GM18907 (cell line): ENCODE data around the gene WHAMM.
"Not testable (repeated sequence)": the region's sequence is repeated elsewhere in the genome, so short reads cannot be mapped to it uniquely, and the experiment has no call there.

ENCODE experiments used
- ATAC-seq: cut with Tn5 transposase; IDR thresholded peaks from one replicate; pipeline ENCODE4 v1.9.1; 2021; ENCODE audit warnings: mild to moderate bottlenecking, moderate library complexity; ENCODE audit not compliant: unreplicated experiment

Gene WHAMM

DNA sequence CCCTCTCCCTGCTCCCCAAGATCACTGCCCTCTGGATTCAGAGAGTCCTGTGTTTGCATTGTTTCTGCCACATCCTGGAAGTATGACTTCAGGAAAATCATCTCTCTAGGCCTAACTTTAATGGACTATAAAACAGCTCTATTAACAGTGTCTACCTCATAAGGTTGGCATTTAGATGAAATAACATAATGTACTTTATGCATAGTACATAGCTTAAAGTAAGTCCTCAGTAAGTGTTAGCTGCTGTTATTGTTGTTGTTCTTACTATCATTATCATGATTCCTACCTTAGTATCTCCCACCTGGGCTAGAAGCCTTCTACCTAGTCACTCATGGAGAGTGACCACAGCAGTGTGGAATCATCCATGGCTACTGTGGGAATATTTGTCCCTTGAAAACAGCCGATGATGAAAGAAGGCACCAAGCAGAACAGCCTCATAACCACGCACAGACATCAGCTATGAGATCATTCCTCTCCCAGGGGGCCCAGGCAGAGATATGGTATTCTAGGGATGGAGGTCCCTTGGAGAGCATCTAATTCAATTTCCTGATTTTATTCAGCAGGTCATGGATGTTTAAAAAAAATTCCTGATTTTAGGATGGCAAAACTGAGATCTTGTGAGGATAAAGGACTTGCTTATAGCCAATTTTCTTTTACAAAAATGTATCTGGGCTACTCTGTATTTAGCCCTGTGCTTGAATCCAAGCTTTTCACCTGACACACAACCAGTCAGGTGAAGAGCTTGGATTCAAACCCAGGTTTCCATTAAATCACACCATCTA is 5.4 kb upstream of the WHAMM start:
- ATAC-seq: no peak

DNA sequence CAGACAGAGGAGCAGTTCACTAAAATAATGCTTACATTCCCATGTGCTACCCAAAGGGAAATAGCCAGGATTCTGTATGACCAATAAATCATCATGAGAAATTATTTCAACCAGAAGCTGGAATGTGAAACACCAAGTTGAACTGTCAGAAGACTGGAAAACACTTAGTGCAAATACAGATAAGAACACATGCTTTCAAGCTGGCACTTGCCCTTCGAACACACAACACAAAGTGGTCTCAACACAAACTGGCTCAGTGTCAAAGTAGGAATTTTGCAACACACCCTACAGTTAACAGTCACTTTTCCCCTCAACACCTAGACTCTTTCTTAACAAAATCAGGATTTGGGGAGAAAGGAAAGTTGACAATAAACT is 4.9 kb upstream of the WHAMM start:
- ATAC-seq: no peak

DNA sequence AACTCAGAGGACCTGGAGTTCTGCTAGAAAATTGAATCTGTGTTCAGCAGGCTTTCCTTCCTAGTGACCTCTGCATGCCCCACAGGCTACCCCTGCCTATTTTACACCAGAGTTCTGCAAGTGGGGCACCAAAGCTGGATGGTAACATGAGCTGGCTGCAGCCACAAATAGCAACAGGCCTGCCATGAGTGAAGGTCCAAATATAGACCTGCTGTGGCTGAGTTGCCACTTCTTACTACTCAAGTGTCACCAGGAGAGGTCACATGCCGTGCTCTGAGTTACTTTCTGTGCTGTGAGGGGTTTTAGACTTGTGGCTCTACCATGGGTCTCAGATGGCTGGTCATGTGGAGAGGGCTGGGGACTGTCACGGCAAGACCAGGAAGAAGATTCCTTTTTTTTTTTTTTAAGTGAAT is 3.4 kb upstream of the WHAMM start, which contains the start of gene FSD2:
Gene FSD2 (minus strand): TSS at position 76 of the 413 bp plus-strand sequence. CDS start 18,679 bp downstream, outside the sequence.
- peak; percentile 65 for ATAC-seq

DNA sequence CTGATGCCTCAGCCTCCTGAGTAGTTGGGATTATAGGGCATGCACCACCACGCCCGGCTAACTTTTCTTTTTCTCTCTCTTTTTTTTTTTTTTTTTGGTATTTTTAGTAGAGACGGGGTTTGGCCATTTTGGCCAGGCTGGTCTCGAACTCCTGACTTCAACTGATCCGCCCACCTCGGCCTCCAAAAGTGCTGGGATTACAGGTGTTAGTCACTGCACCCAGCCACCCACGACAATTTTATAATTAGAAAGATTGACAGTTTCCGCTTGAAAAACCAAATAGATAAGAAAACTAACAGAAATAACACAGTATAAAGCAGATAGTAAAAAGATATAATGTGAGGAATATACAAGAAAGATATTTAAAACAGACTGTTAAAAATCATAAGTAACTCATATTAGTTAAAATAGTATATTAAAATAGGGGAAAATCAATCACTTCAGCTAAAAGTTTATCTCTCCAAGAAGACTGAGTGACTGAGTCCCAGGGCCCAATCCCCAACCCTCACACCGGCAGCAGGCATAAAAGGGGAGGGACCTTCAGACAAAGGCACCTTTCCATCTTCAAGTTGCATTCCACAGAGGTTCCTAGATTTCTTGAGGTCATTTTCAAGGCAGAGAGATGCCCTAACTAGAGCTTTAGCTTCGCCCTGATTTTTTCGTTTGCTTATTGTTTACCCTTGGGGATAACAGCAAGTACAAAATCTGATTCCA is 1.4 kb upstream of the WHAMM start:
- ATAC-seq: no peak

DNA sequence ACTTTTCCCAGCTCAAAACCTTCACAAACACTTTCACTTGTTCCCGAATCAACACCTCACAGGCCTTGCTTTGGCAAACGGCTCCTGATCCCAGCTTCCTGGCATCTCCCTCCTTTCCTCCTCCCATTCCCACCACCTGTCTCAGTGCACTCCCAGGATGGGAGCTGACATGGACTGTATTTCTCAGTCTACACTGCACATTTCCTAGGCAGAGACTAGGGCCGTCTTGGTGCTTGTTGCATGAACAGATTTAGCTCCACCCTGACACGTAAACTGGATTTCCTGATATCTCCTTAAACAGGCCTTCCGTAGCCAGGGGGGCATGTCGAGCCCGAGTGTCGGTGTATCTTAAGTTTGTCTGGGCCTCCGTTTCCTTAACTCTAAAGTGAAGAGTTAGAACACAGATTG is 790 bp upstream of the WHAMM start:
- no peak for ATAC-seq

DNA sequence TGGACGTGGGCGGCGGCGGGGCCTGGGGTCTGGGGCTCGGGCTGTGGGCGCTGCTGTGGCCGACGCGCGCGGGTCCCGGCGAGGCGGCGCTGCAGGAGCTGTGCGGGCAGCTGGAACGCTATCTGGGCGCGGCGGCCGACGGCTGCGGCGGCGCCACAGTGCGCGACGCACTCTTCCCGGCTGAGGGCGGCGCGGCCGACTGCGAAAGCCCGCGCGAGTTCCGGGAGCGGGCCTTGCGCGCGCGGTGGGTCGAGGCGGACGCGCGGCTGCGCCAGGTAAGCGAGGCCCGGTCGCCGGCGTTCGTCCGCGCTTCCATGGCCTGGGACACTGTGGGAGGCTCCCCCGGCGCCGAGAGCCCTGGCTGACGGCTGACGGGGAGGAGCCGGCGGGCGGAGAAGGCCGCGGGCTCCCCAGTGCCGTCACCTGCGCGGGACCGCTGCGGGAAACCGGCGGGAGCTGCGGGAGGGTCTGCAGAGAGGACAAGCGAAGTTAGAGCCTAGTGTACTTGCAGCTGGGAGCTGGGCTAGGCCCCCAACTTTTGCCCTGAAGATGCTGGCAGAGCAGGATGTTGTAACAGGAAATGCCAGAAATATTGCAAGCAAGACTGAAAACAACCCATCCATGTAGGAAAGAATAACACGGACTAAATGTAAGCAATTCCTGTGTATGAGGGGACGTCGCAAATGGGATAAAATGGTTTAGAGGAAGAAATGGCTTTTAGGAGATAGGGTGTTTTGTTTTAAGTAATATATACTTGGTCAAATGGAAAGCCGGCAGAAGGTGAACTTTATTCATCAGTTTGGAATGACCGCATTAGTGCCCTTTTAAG is 847 bp downstream of the WHAMM start:
- peak; percentile 14 for ATAC-seq

- no peak for ATAC-seq
Observed at GRCh38 chr15:82810890-82811426, 1.5 kb downstream of the WHAMM start.

DNA sequence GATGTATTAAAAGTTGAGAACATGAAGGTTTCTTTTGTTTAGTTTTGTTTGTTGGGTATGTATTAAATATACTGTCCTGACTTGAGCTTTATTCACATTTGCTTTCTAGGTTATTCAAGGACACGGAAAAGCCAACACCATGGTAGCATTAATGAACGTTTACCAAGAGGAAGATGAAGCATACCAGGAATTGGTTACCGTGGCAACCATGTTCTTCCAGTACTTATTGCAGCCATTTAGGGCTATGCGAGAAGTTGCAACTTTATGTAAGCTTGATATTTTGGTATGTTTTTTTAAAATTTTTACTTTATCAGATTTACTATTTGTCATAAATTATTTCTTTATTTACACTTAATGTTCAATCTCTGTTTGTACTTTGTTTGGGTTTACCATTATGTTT is 3.6 kb downstream of the WHAMM start:
- no peak for ATAC-seq

DNA sequence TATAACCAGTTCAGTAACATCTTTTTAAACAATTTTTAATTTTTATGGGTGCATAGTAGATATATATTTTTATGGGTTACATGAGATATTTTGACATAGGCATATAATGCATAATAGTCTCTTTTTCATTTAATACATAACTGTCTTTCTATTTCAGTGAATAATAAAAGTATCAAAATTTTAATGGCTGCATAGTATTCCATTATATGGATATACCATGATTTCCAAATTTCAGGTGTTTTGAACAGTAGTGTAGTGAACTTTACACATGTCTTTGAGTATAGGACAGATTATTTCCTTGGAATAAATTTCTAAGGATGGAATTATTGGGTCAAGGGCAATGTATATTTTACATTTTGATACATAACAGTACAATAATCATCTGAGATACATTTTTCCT is 10.7 kb downstream of the WHAMM start:
- ATAC-seq: no peak

DNA sequence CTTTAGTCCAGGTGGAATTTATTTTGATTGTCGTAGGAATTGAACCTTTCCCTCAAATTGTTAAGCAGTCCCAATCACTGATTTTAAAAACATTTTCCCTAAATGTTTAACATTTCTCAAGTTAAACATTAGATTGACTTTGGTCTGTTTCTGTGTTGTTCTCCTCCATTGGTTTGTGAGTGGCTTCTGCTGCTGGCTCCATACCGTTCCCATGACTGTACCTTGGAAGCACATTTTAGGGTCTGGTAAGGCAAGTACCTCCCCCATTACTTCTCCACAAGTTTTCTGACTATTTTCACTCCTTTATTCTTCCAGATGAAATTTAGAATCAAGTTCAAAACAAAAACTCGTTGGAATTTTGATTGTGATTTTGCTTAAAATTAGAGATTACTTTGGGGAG is 12.0 kb downstream of the WHAMM start:
- ATAC-seq: not testable (repeated sequence)

DNA sequence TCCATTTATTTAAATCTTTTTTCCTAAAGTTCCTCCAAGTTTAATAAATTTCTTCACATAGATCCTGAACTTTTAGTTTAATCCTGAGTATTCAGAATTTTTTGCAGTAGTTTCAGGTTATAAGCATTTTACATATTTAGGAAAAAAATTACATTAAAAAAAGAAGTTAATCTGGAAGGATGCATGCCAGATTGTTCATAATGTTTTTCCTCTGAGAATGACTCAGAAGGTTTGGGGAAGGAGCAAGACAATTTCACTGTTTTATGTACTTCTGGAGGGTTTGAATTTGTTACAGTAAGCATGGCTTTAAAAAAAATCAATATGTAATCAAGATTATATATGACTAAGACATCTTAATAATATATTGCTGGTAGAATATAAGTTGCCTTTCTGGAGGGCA is 12.4 kb downstream of the WHAMM start:
- ATAC-seq: not testable (repeated sequence)

- ATAC-seq: no peak
Observed at GRCh38 chr15:82823049-82823448, 13.6 kb downstream of the WHAMM start.

GRCh38 chr15:82828075-82828474 is 18.6 kb downstream of the WHAMM start:
- ATAC-seq: no peak

GRCh38 chr15:82829234-82829633 is 19.8 kb downstream of the WHAMM start:
- ATAC-seq: no peak

DNA sequence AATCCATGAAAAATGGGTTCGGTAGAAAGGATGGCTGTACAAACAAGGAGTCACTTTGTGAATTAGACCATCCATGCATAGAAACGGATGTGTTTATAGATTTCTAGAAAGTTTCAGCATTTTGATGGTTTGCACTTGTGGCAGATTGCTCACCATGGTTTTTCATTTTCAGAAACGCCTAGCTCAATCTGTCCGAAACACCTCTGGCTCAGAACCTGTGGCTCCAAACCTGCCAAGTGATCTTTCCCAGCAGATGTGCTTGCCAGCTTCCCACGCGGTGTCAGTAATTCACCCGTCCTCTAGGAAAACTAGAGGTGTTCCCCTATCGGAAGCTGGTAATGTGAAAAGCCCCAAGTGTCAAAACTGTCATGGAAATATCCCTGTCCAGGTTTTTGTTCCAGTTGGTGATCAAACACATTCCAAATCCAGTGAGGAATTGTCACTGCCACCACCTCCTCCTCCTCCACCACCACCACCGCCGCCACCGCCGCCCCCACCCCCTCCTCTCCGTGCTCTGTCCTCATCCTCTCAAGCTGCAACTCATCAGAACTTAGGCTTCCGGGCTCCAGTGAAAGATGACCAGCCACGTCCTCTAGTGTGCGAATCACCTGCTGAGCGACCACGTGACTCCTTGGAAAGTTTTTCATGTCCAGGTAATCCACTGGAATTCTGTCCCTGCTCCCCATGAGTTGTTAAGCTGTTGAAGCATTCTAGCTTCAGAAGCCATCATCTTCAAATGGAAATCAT is 21.2 kb downstream of the WHAMM start:
- ATAC-seq: no peak

DNA sequence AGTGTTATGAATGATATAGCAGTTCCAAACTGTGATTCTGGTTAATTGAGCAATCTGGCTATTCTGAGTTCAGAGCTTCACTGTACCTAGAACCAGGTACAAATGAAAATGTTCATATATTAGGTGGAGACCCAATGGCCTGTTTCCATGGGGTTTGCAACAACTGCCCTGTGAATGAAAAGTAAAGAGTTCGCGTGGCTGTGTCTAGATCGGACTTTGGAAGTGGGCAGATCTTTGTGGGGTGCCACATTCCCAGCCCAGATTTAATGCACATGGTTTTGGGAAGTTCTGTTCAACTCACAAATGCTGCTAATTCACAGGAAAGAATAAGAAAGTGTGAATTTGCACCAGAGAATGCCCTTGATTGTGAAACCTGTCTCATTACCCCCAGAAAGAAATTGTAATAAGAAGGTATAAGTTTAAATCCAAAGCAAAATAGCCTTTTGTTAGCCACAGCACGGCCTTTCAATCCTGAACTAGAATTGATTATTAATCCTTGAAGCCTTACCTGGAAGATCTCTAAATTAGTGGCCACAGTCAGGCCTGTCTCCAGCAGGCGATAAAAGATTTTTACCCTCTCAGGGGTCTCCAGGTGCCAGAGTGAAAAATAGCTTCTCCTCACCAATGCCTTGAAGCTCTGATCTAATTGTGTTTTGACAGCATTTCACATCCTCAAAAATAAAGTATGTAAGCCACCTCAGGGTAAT is 22.6 kb downstream of the WHAMM start:
- ATAC-seq: peak; percentile 32

DNA sequence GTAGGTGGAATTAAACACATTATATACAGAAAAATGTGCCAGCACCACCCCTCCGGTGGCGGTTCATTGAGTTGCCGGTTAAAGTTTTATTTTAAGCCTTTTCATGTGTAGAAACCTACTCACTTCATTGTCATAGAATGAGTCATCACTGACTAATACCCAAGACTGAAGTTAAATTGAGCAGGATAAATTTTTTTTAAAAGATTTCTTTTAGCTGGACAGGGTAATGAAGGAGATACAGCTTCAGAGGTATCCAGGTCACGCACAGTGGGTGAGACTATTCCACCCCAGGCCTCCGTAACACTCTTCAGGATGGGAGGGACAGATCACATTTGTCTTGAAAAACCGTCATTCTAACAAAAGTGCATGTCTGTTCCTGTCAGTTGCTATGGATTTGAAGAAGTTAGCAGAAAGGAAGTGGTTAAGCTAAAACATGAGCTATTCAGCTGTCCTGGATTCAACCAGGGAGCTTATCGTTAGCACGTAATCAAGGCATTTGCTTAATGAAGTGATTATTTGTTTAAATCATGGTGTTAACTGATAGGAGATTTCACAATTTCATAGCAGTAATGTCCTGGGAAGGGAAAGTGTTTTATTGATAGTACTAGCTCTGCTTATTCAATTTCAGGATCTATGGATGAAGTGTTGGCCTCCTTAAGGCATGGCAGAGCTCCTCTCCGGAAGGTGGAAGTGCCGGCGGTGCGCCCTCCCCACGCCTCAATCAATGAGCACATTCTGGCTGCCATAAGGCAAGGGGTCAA is 23.4 kb downstream of the WHAMM start:
- ATAC-seq: peak; percentile 86

- no peak for ATAC-seq
Observed at GRCh38 chr15:82833362-82833682, 23.9 kb downstream of the WHAMM start.

GRCh38 chr15:82835391-82835917 is 26.0 kb downstream of the WHAMM start:
- no peak for ATAC-seq
